Activated naive CD4-positive, alpha-beta T cell treated with Interleukin-2 at 50 U/mL for 16 hours (primary cell): ENCODE results near the gene WDR4.
"Not testable (repeated sequence)": the region's sequence is repeated elsewhere in the genome, so short reads cannot be mapped to it uniquely, and the experiment has no call there.

Experiments used
- DNase-seq: peaks from one replicate; pipeline ENCODE4 v3.0.0-alpha.2; 2020

WDR4 gene

GRCh38 chr21:42851812-42852665 is 27.3 kb downstream of the WDR4 start:
- no peak for DNase-seq

- peak; percentile 30 for DNase-seq
Observed at GRCh38 chr21:42850866-42851391, 28.4 kb downstream of the WDR4 start.

GRCh38 chr21:42850463-42850862 is 28.9 kb downstream of the WDR4 start:
- DNase-seq: no peak

GRCh38 chr21:42849759-42850412 is 29.5 kb downstream of the WDR4 start:
- DNase-seq: no peak

GRCh38 chr21:42848932-42849758 is 30.2 kb downstream of the WDR4 start:
- no peak for DNase-seq

GRCh38 chr21:42848144-42848931 is 31.0 kb downstream of the WDR4 start:
- DNase-seq: not testable (repeated sequence)

GRCh38 chr21:42847726-42848125 is 31.6 kb downstream of the WDR4 start:
- no peak for DNase-seq

- no peak for DNase-seq
Observed at GRCh38 chr21:42847051-42847707, 32.2 kb downstream of the WDR4 start.

- DNase-seq: no peak
Observed at GRCh38 chr21:42846221-42846620, 33.1 kb downstream of the WDR4 start.

GRCh38 chr21:42845296-42845965 is 33.9 kb downstream of the WDR4 start:
- no peak for DNase-seq

GRCh38 chr21:42844411-42845113 is 34.8 kb downstream of the WDR4 start:
- DNase-seq: no peak

GRCh38 chr21:42843056-42843455 is 36.3 kb downstream of the WDR4 start:
- DNase-seq: no peak

GRCh38 chr21:42841916-42842655 is 37.3 kb downstream of the WDR4 start:
- not testable (repeated sequence) for DNase-seq

GRCh38 chr21:42841156-42841915 is 38.0 kb downstream of the WDR4 start:
- no peak for DNase-seq

GRCh38 chr21:42840411-42841155 is 38.8 kb downstream of the WDR4 start:
- no peak for DNase-seq

GRCh38 chr21:42839271-42840231 is 39.8 kb downstream of the WDR4 start:
- no peak for DNase-seq

- DNase-seq: not testable (repeated sequence)
Observed at GRCh38 chr21:42838212-42838690, 41.1 kb downstream of the WDR4 start.
